OCI-LY1 (cell line): ENCODE measurements around the gene OGFOD3.

Experiments used
- EZH2 ChIP-seq: fragments of 200-600 bp; sonication (generic), shearing (Covaris generic); IDR thresholded peaks from 2 replicates; pipeline ENCODE4 v1.8.0; 2017; ENCODE audit warnings: borderline replicate concordance, mixed run types, mild to moderate bottlenecking, antibody characterized with exemption, low read length, moderate library complexity, mixed read lengths
- TF ChIP-seq, protein P1 (sequence below): fragments of 200-600 bp; sonication (generic), shearing (Covaris generic); IDR thresholded peaks from 2 replicates; pipeline ENCODE4 v1.5.1; 2017; ENCODE audit warnings: mild to moderate bottlenecking, antibody characterized with exemption, low read length, moderate library complexity, mixed read lengths

DNA sequence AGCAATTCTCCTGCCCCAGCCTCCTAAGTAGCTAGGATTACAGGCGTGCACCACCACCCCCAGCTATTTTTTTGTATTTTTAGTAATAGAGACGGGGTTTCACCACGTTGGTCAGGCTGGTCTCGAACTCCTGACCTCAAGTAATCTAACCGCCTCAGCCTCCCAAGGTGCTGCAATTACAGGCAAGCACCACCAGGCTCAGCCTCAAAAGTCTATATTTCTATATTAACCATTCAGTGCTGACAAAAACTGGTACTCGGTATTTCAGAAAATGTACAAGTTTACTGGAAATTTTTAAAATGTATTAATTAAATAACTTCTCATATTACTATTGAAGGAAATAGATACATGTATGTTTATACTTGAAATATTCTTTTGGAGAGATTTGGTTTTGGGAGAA, 1.6 kb downstream of the OGFOD3 start:
- TF ChIP-seq, protein P1, sequence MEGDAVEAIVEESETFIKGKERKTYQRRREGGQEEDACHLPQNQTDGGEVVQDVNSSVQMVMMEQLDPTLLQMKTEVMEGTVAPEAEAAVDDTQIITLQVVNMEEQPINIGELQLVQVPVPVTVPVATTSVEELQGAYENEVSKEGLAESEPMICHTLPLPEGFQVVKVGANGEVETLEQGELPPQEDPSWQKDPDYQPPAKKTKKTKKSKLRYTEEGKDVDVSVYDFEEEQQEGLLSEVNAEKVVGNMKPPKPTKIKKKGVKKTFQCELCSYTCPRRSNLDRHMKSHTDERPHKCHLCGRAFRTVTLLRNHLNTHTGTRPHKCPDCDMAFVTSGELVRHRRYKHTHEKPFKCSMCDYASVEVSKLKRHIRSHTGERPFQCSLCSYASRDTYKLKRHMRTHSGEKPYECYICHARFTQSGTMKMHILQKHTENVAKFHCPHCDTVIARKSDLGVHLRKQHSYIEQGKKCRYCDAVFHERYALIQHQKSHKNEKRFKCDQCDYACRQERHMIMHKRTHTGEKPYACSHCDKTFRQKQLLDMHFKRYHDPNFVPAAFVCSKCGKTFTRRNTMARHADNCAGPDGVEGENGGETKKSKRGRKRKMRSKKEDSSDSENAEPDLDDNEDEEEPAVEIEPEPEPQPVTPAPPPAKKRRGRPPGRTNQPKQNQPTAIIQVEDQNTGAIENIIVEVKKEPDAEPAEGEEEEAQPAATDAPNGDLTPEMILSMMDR, result no peak
- TF ChIP-seq EZH2, result no peak
